Aorta (tissue), 5 donors: ENCODE data around the gene CTAGE8. TPM values are rescaled to one million over a fixed set of nuclear protein-coding genes. Genes with fewer than 3 reads are reported as not detected.
A peak's percentile ranks its signal among the peaks of the same experiment; 100 is the strongest.
"Not testable (repeated sequence)": the region's sequence is repeated elsewhere in the genome, so short reads cannot be mapped to it uniquely, and the experiment has no call there.

Source experiments
- ATAC-seq: fragments of 200-7000 bp; cut with Tn5 transposase; one replicate; pipeline ENCODE4 v1.9.1; 2022; ENCODE audit warnings: moderate library complexity; ENCODE audit not compliant: low FRiP score
- DNase-seq, 2 donors: peaks; one replicate each; pipeline ENCODE4 v3.0.0-alpha.2; 2020
- H3K27ac ChIP-seq, 2 donors: one replicate each; pipeline ENCODE4 v1.5.1; 2013; ENCODE audit warnings: low read length in 2 of 2, mild to moderate bottlenecking in 2 of 2, moderate library complexity in 2 of 2, control low read depth in 1 of 2, inconsistent platforms in 1 of 2, low read depth in 1 of 2
- H3K27me3 ChIP-seq, 2 donors: one replicate each; pipeline ENCODE4 v1.6.1; 2013; ENCODE audit warnings: control low read depth in 1 of 2, low read length in 1 of 2, mild to moderate bottlenecking in 1 of 2, moderate library complexity in 1 of 2; ENCODE audit not compliant: insufficient read depth in 2 of 2, control insufficient read depth in 1 of 2
- H3K36me3 ChIP-seq, 2 donors: one replicate each; pipeline ENCODE4 v1.6.1; 2013; ENCODE audit warnings: control low read depth in 1 of 2, low read length in 1 of 2, mild to moderate bottlenecking in 1 of 2; ENCODE audit not compliant: insufficient read depth in 2 of 2, control insufficient read depth in 1 of 2
- H3K4me1 ChIP-seq, 2 donors: one replicate each; pipeline ENCODE4 v1.6.1; 2013; ENCODE audit warnings: low read length in 2 of 2, control low read depth in 1 of 2, mild to moderate bottlenecking in 1 of 2, moderate library complexity in 1 of 2; ENCODE audit not compliant: insufficient read depth in 2 of 2, control insufficient read depth in 1 of 2
- H3K4me3 ChIP-seq, 2 donors: one replicate each; pipeline ENCODE4 v1.5.1; 2013; ENCODE audit warnings: low read length in 2 of 2, control low read depth in 1 of 2, mild to moderate bottlenecking in 1 of 2
- H3K9me3 ChIP-seq: one replicate; pipeline ENCODE4 v1.6.1; 2013; ENCODE audit warnings: mild to moderate bottlenecking, low read length; ENCODE audit not compliant: control insufficient read depth
- WGBS, 2 donors: extraction: QIAGEN DNeasy Blood & Tissue Kit; methylation state at CpG; one replicate each; pipeline ENCODE4 v1.1.7; 2013; 5-methylcytosine and 5-hydroxymethylcytosine counted together
- intact Hi-C, 2 donors: fragments of 100-400 bp; cut with DNase I; formaldehyde crosslinking; loops; one replicate each; pipeline versions ENCODE4 v1.14.2 to v1.15.0; 2022
- polyA plus RNA-seq, 2 donors: library from polyadenylated mRNA; stranded (reverse); fragments of 200-250 nt; gene quantifications; one replicate each; pipeline ENCODE4 v1.2.3, GENCODE V29; 2013
- total RNA-seq, 2 donors: library from RNA; stranded (reverse); fragmentation: NEBNext Ultra II Directional; extraction: Animal tissue kit (Norgen Biotek cat#: 25700); gene quantifications; one replicate each; pipeline ENCODE4 v1.2.1, GENCODE V29; 2021
- donor health status: healthy with polysubstance abuse.
- donor health status: Bipolar disorder and iron deficiency.
- donor health status: DM: no; HTN: no; CAD: no.
- donor health status: DM: no; HTN: no; CAD: no.
- donor health status: DM: yes; HTN: yes; CAD: no.

Gene CTAGE8
- total and polyA plus RNA-seq, 4 donors: 0.21 to 1.2 TPM; not detected in 2

- H3K4me3 ChIP-seq, H3K27me3 ChIP-seq, H3K4me1 ChIP-seq, intact Hi-C loops, DNase-seq, H3K27ac ChIP-seq, H3K36me3 ChIP-seq, H3K9me3 ChIP-seq: not testable (repeated sequence)
- WGBS, 2 donors: no CpG with 5 or more reads among the region's 60 CpGs
- peak; percentile 88 for ATAC-seq
These were observed 24.9 kb upstream of the CTAGE8 start for GRCh38 chr7:144293794-144294499.

GRCh38 chr7:144292384-144293161 is 23.5 kb upstream of the CTAGE8 start:
- H3K4me3 ChIP-seq, H3K36me3 ChIP-seq, H3K9me3 ChIP-seq, H3K27ac ChIP-seq, H3K27me3 ChIP-seq, DNase-seq, ATAC-seq, intact Hi-C loops, H3K4me1 ChIP-seq: not testable (repeated sequence)
- 93 to 99% methylated on average over 2 to 3 of the region's 14 CpGs for WGBS, 2 donors

- H3K36me3 ChIP-seq, H3K27me3 ChIP-seq, H3K27ac ChIP-seq, ATAC-seq, DNase-seq, H3K4me1 ChIP-seq, intact Hi-C loops, H3K9me3 ChIP-seq, H3K4me3 ChIP-seq: not testable (repeated sequence)
- 73 to 76% methylated on average over 2 of the region's 4 CpGs for WGBS, 2 donors
These were observed 22.5 kb upstream of the CTAGE8 start for GRCh38 chr7:144291607-144292006.

- H3K27ac ChIP-seq, H3K36me3 ChIP-seq, H3K27me3 ChIP-seq, DNase-seq, ATAC-seq, H3K9me3 ChIP-seq, intact Hi-C loops, H3K4me3 ChIP-seq, H3K4me1 ChIP-seq: not testable (repeated sequence)
- no CpG with 5 or more reads among the region's 3 CpGs for WGBS, 2 donors
These were observed 18.2 kb upstream of the CTAGE8 start for GRCh38 chr7:144287171-144287784.

- not testable (repeated sequence) for ATAC-seq
- no CpG with 5 or more reads among the region's 6 CpGs for WGBS, 2 donors
These were observed 14.6 kb upstream of the CTAGE8 start for GRCh38 chr7:144283716-144284115.

GRCh38 chr7:144282490-144282889 is 13.4 kb upstream of the CTAGE8 start:
- ATAC-seq, intact Hi-C loops, H3K27ac ChIP-seq, H3K4me1 ChIP-seq, H3K36me3 ChIP-seq, H3K9me3 ChIP-seq, H3K4me3 ChIP-seq, H3K27me3 ChIP-seq: not testable (repeated sequence)
- peak in 1 of 2 donors; percentile 35 for DNase-seq
- WGBS, 2 donors: 91 to 93% methylated on average over 1 to 2 of the region's 4 CpGs

More at GRCh38 chr7:144283716-144284115, 14.6 kb upstream of the CTAGE8 start:
- H3K9me3 ChIP-seq, DNase-seq, intact Hi-C loops, H3K36me3 ChIP-seq, H3K4me3 ChIP-seq, H3K27ac ChIP-seq, H3K4me1 ChIP-seq, H3K27me3 ChIP-seq: not testable (repeated sequence)

- H3K4me1 ChIP-seq, ATAC-seq, H3K36me3 ChIP-seq, intact Hi-C loops, H3K27ac ChIP-seq, H3K27me3 ChIP-seq, H3K9me3 ChIP-seq, H3K4me3 ChIP-seq, DNase-seq: not testable (repeated sequence)
- no CpG with 5 or more reads among the region's 8 CpGs for whole genome bisulfite sequencing, 2 donors
These were observed 12.9 kb upstream of the CTAGE8 start for GRCh38 chr7:144281981-144282380.

GRCh38 chr7:144280010-144280409 is 10.9 kb upstream of the CTAGE8 start:
- H3K27ac ChIP-seq, intact Hi-C loops, H3K9me3 ChIP-seq, H3K4me1 ChIP-seq, H3K36me3 ChIP-seq, H3K27me3 ChIP-seq, H3K4me3 ChIP-seq, DNase-seq, ATAC-seq: not testable (repeated sequence)
- WGBS, 2 donors: 100% methylated on average over 3 of the region's 6 CpGs
